Neural cell (in vitro differentiated cells): Measurements from ENCODE around the gene KIF5C. TPM values are rescaled to one million over a fixed set of nuclear protein-coding genes. Genes with fewer than 3 reads are reported as not detected.

Experiments used
- H2AFZ ChIP-seq: fragments of 200-600, 300-800 bp; sonication (generic), shearing (Covaris generic); 2 replicates; pipeline ENCODE4 v1.6.0; 2014; ENCODE audit warnings: low read depth, mild to moderate bottlenecking, antibody characterized with exemption, low read length, moderate library complexity
- H3F3A ChIP-seq: fragments of 200-600 bp; shearing (Covaris generic); 2 replicates; pipeline ENCODE4 v1.6.1; 2016; ENCODE audit warnings: mild to moderate bottlenecking, moderate library complexity, mixed read lengths, antibody characterized with exemption, low read length; ENCODE audit not compliant: insufficient read depth, poor library complexity, severe bottlenecking
- H3K27ac ChIP-seq: fragments of 200-600, 300-800 bp; sonication (generic), shearing (Covaris generic); 2 replicates; pipeline ENCODE4 v1.5.1; 2014; ENCODE audit warnings: mild to moderate bottlenecking, low read length, moderate library complexity
- H3K27me3 ChIP-seq: fragments of 300-800, 200-600 bp; sonication (generic), shearing (Covaris generic); 2 replicates; pipeline ENCODE4 v1.6.0; 2014; ENCODE audit warnings: mild to moderate bottlenecking, low read depth, low read length, moderate library complexity; ENCODE audit not compliant: insufficient read depth
- H3K36me3 ChIP-seq: fragments of 300-800, 200-600 bp; sonication (generic), shearing (Covaris generic); 2 replicates; pipeline ENCODE4 v1.5.1; 2014; ENCODE audit warnings: mild to moderate bottlenecking, antibody characterized with exemption, low read length, moderate library complexity; ENCODE audit not compliant: insufficient read depth
- H3K4me2 ChIP-seq: fragments of 300-800, 200-600 bp; sonication (generic), shearing (Covaris generic); 2 replicates; pipeline ENCODE4 v1.6.0; 2014; ENCODE audit warnings: mild to moderate bottlenecking, low read length
- H3K4me3 ChIP-seq: fragments of 300-800, 200-600 bp; sonication (generic), shearing (Covaris generic); 2 replicates; pipeline ENCODE4 v1.5.1; 2014; ENCODE audit warnings: mild to moderate bottlenecking, low read length, moderate library complexity
- H3K79me2 ChIP-seq: fragments of 200-600 bp; shearing (Covaris generic); replicated peaks from 2 replicates; pipeline ENCODE4 v1.6.0; 2014; ENCODE audit warnings: mild to moderate bottlenecking, low read length, moderate library complexity; ENCODE audit not compliant: insufficient read depth
- H3K9ac ChIP-seq: fragments of 300-800, 200-600 bp; sonication (generic), shearing (Covaris generic); 2 replicates; pipeline ENCODE4 v1.6.1; 2016; ENCODE audit warnings: mild to moderate bottlenecking, low read length, mixed read lengths
- H3K9me2 ChIP-seq: fragments of 200-600 bp; shearing (Covaris generic); 2 replicates; pipeline ENCODE4 v1.6.1; 2016; ENCODE audit warnings: mild to moderate bottlenecking, low read length, mixed read lengths; ENCODE audit not compliant: insufficient read depth
- H3K9me3 ChIP-seq: fragments of 200-600, 300-800 bp; sonication (generic), shearing (Covaris generic); 2 replicates; pipeline ENCODE4 v1.6.1; 2016; ENCODE audit warnings: mild to moderate bottlenecking, mixed run types, low read length, moderate library complexity, mixed read lengths
- H4K20me1 ChIP-seq: fragments of 200-600 bp; shearing (Covaris generic); 2 replicates; pipeline ENCODE4 v1.6.1; 2016; ENCODE audit warnings: mild to moderate bottlenecking, mixed run types; ENCODE audit not compliant: insufficient read depth
- CTCF ChIP-seq: fragments of 450-650 bp; IDR thresholded peaks from 2 replicates; pipeline ENCODE4 v1.5.1; 2014; ENCODE audit warnings: antibody characterized with exemption, mild to moderate bottlenecking, moderate library complexity; ENCODE audit not compliant: poor library complexity, severe bottlenecking
- EP300 ChIP-seq: fragments of 450-650 bp; conservative IDR thresholded peaks from 2 replicates; pipeline ENCODE4 v1.6.1; 2014; ENCODE audit warnings: antibody characterized with exemption, mild to moderate bottlenecking, moderate library complexity; ENCODE audit not compliant: poor library complexity, severe bottlenecking
- EZH2 ChIP-seq: fragments of 200-600, 300-800 bp; shearing (Covaris generic), sonication (generic); IDR thresholded peaks from 2 replicates; pipeline ENCODE4 v1.6.1; 2014; ENCODE audit warnings: antibody characterized with exemption, low read length, borderline replicate concordance, mild to moderate bottlenecking; ENCODE audit not compliant: insufficient read depth, poor library complexity, severe bottlenecking
- MXI1 ChIP-seq: fragments of 450-650 bp; conservative IDR thresholded peaks from 2 replicates; pipeline ENCODE4 v1.6.1; 2014; ENCODE audit warnings: antibody characterized with exemption, mild to moderate bottlenecking; ENCODE audit not compliant: poor library complexity, severe bottlenecking
- POLR2AphosphoS5 ChIP-seq: IDR thresholded peaks from 2 replicates; pipeline ENCODE4 v1.6.1; 2012
- RAD21 ChIP-seq: fragments of 450-650 bp; conservative IDR thresholded peaks from 2 replicates; pipeline ENCODE4 v1.6.1; 2014; ENCODE audit warnings: antibody characterized with exemption, mild to moderate bottlenecking, moderate library complexity
- SMC3 ChIP-seq: fragments of 450-650 bp; conservative IDR thresholded peaks from 2 replicates; pipeline ENCODE4 v1.6.1; 2014; ENCODE audit warnings: antibody characterized with exemption, mild to moderate bottlenecking, moderate library complexity; ENCODE audit not compliant: poor library complexity
- TAF1 ChIP-seq: IDR thresholded peaks from 2 replicates; pipeline ENCODE4 v1.6.1; 2012; ENCODE audit warnings: low read depth
- polyA plus RNA-seq: library from polyadenylated mRNA; depleted of rRNA; stranded (reverse); fragments of >200 nt; gene quantifications from 2 replicates; pipeline ENCODE4 v1.2.3, GENCODE V29; 2014
- TF ChIP-seq, protein P1 (sequence below): IDR thresholded peaks from 2 replicates; pipeline ENCODE4 v1.6.1; 2012; ENCODE audit warnings: borderline replicate concordance

Gene KIF5C
- polyA plus RNA-seq, 1 donor from 2014 or later: 527 TPM

GRCh38 chr2:148965623-148966437 is 90.8 kb downstream of the KIF5C start:
- Histone ChIP-seq H4K20me1 (no peaks in the 10 kb centered on the region), H3K4me3 (no peak overlapping the region), H3F3A (peaks cover 3% of the 10 kb centered on the region), H3K4me2 (no peak overlapping the region), H3K9me2 (no peaks in the 10 kb centered on the region), H3K79me2 (no peaks in the 10 kb centered on the region), H3K9ac (no peak overlapping the region), H3K36me3 (peaks cover 4% of the 10 kb centered on the region), H3K27ac (no peak overlapping the region), H3K9me3 (no peaks in the 10 kb centered on the region), H2AFZ (no peak overlapping the region), H3K27me3 (no peaks in the 10 kb centered on the region)
- TF ChIP-seq EP300 (no peak), SMC3 (no peak), CTCF (no peak), MXI1 (no peak), RAD21 (no peak), TAF1 (no peak), POLR2AphosphoS5 (no peak), EZH2 (no peak)
- TF ChIP-seq, protein P1, sequence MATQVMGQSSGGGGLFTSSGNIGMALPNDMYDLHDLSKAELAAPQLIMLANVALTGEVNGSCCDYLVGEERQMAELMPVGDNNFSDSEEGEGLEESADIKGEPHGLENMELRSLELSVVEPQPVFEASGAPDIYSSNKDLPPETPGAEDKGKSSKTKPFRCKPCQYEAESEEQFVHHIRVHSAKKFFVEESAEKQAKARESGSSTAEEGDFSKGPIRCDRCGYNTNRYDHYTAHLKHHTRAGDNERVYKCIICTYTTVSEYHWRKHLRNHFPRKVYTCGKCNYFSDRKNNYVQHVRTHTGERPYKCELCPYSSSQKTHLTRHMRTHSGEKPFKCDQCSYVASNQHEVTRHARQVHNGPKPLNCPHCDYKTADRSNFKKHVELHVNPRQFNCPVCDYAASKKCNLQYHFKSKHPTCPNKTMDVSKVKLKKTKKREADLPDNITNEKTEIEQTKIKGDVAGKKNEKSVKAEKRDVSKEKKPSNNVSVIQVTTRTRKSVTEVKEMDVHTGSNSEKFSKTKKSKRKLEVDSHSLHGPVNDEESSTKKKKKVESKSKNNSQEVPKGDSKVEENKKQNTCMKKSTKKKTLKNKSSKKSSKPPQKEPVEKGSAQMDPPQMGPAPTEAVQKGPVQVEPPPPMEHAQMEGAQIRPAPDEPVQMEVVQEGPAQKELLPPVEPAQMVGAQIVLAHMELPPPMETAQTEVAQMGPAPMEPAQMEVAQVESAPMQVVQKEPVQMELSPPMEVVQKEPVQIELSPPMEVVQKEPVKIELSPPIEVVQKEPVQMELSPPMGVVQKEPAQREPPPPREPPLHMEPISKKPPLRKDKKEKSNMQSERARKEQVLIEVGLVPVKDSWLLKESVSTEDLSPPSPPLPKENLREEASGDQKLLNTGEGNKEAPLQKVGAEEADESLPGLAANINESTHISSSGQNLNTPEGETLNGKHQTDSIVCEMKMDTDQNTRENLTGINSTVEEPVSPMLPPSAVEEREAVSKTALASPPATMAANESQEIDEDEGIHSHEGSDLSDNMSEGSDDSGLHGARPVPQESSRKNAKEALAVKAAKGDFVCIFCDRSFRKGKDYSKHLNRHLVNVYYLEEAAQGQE: no peak

- H3K9me2 ChIP-seq: no peaks in the 10 kb centered on the region
- no peak overlapping the region for H3K4me3 ChIP-seq
- H4K20me1 ChIP-seq: no peaks in the 10 kb centered on the region
- H3K9ac ChIP-seq: no peak overlapping the region
- H3K4me2 ChIP-seq: no peak overlapping the region
- no peaks in the 10 kb centered on the region for H3K27me3 ChIP-seq
- no peak overlapping the region for H2AFZ ChIP-seq
- H3K27ac ChIP-seq: no peak overlapping the region
- peaks cover 4% of the 10 kb centered on the region for H3K36me3 ChIP-seq
- H3F3A ChIP-seq: peaks cover 4% of the 10 kb centered on the region
- no peak for TF ChIP-seq EP300
- TF ChIP-seq, protein P1: no peak
- TF ChIP-seq EZH2: no peak
- no peak for TF ChIP-seq SMC3
- no peak for TF ChIP-seq POLR2AphosphoS5
- TF ChIP-seq CTCF: no peak
- TF ChIP-seq MXI1: no peak
- TF ChIP-seq TAF1: no peak
- H3K79me2 ChIP-seq: peaks cover 2% of the 10 kb centered on the region
- H3K9me3 ChIP-seq: no peaks in the 10 kb centered on the region
These were observed 91.4 kb downstream of the KIF5C start for GRCh38 chr2:148966438-148966758.
